Measurements from ENCODE around the gene TNFSF10. TPM values are rescaled to one million over a fixed set of nuclear protein-coding genes. Genes with fewer than 3 reads are reported as not detected.

Gene TNFSF10
- total RNA-seq, 1 donor from 2014 or later: not detected

- Mint-ChIP-seq H3K36me3 (ENCODE audit: low read depth) (no peaks in the 10 kb centered on the region), H3K4me1 (no peaks in the 10 kb centered on the region), H3K9me3 (no peaks in the 10 kb centered on the region), H3K27me3 (ENCODE audit: low read depth) (peaks cover 17% of the 10 kb centered on the region), H3K4me3 (no peak overlapping the region), H3K27ac (ENCODE audit: unreplicated experiment) (no peak overlapping the region)
- no peak for TF ChIP-seq CTCF (conservative IDR thresholded peaks at IDR 0.05)
- DNase-seq (ENCODE audit: low read depth, low spot score): no peak
These were observed 7.9 kb downstream of the TNFSF10 start for GRCh38 chr3:172515130-172515918.

- H3K27ac Mint-ChIP-seq (ENCODE audit: unreplicated experiment): no peak overlapping the region
- TF ChIP-seq CTCF (conservative IDR thresholded peaks at IDR 0.05): no peak
- no peak for DNase-seq (ENCODE audit: low read depth, low spot score)
- H3K36me3 Mint-ChIP-seq (ENCODE audit: low read depth): no peaks in the 10 kb centered on the region
- peaks cover 17% of the 10 kb centered on the region for H3K27me3 Mint-ChIP-seq (ENCODE audit: low read depth)
- H3K4me1 Mint-ChIP-seq: no peaks in the 10 kb centered on the region
- H3K4me3 Mint-ChIP-seq: no peak overlapping the region
- H3K9me3 Mint-ChIP-seq: no peaks in the 10 kb centered on the region
These were observed 8.6 kb downstream of the TNFSF10 start for GRCh38 chr3:172514678-172515077.

- Mint-ChIP-seq H3K4me3 (no peak overlapping the region), H3K4me1 (no peaks in the 10 kb centered on the region), H3K9me3 (peaks cover 4% of the 10 kb centered on the region), H3K27me3 (ENCODE audit: low read depth) (peaks cover 17% of the 10 kb centered on the region), H3K27ac (ENCODE audit: unreplicated experiment) (no peak overlapping the region), H3K36me3 (ENCODE audit: low read depth) (no peaks in the 10 kb centered on the region)
- no peak for TF ChIP-seq CTCF (conservative IDR thresholded peaks at IDR 0.05)
- DNase-seq (ENCODE audit: low read depth, low spot score): no peak
These were observed 9.7 kb downstream of the TNFSF10 start for GRCh38 chr3:172513488-172513887.

- no peak overlapping the region for H3K27ac Mint-ChIP-seq (ENCODE audit: unreplicated experiment)
- no peaks in the 10 kb centered on the region for H3K36me3 Mint-ChIP-seq (ENCODE audit: low read depth)
- no peaks in the 10 kb centered on the region for H3K4me1 Mint-ChIP-seq
- no peak for TF ChIP-seq CTCF (conservative IDR thresholded peaks at IDR 0.05)
- peaks cover 17% of the 10 kb centered on the region for H3K27me3 Mint-ChIP-seq (ENCODE audit: low read depth)
- H3K4me3 Mint-ChIP-seq: no peak overlapping the region
- no peak for DNase-seq (ENCODE audit: low read depth, low spot score)
- H3K9me3 Mint-ChIP-seq: peaks cover 4% of the 10 kb centered on the region
These were observed 11.2 kb downstream of the TNFSF10 start for GRCh38 chr3:172511783-172512762.

GRCh38 chr3:172506094-172506493, 17.1 kb downstream of the TNFSF10 start:
- Mint-ChIP-seq H3K4me3 (no peak overlapping the region), H3K27me3 (ENCODE audit: low read depth) (peaks cover 4% of the 10 kb centered on the region), H3K27ac (ENCODE audit: unreplicated experiment) (no peak overlapping the region), H3K36me3 (ENCODE audit: low read depth) (no peaks in the 10 kb centered on the region), H3K4me1 (no peaks in the 10 kb centered on the region), H3K9me3 (peaks cover 7% of the 10 kb centered on the region)
- TF ChIP-seq CTCF (conservative IDR thresholded peaks at IDR 0.05): no peak
- DNase-seq (ENCODE audit: low read depth, low spot score): no peak

Measured in neural crest cell (in vitro differentiated cells).